CD14-positive monocyte (primary cell): Measurements from ENCODE around the gene SOX15. TPM values are rescaled to one million over a fixed set of nuclear protein-coding genes. Genes with fewer than 3 reads are reported as not detected.

Experiments
- DNase-seq, 3 donors: peaks; one replicate each; pipeline ENCODE4 v3.0.0-alpha.2; 2011 to 2022
- H2AFZ ChIP-seq: 2 replicates; pipeline ENCODE4 v1.6.0; 2012; ENCODE audit warnings: mild to moderate bottlenecking, low read depth, low read length, inconsistent platforms; ENCODE audit not compliant: insufficient read depth, poor library complexity, severe bottlenecking
- H3K27ac ChIP-seq, 2 donors: 1 replicate in 1 of 2; 2 replicates in 1 of 2; pipeline ENCODE4 v1.5.1; 2012 to 2013; ENCODE audit warnings: low read length in 2 of 2, control low read depth in 1 of 2, inconsistent platforms in 1 of 2, low read depth in 1 of 2, mild to moderate bottlenecking in 1 of 2
- H3K27me3 ChIP-seq, 2 donors: one replicate each; pipeline versions ENCODE4 v1.6.0 to v1.6.1; 2011 to 2013; ENCODE audit warnings: low read length in 2 of 2; ENCODE audit not compliant: control insufficient read depth in 2 of 2, insufficient read depth in 2 of 2
- H3K36me3 ChIP-seq, 2 donors: replicated peaks in 1 of 2; 1 replicate in 1 of 2; 2 replicates in 1 of 2; pipeline versions ENCODE4 v1.5.1 to v1.6.1; 2012 to 2013; ENCODE audit warnings: low read length in 2 of 2, control low read depth in 1 of 2, inconsistent platforms in 1 of 2, mild to moderate bottlenecking in 1 of 2; ENCODE audit not compliant: insufficient read depth in 2 of 2, control insufficient read depth in 1 of 2
- H3K4me1 ChIP-seq, 2 donors: 1 replicate in 1 of 2; 2 replicates in 1 of 2; pipeline versions ENCODE4 v1.5.1 to v1.6.1; 2012 to 2013; ENCODE audit warnings: low read length in 2 of 2, control low read depth in 1 of 2, inconsistent platforms in 1 of 2, mild to moderate bottlenecking in 1 of 2, moderate library complexity in 1 of 2; ENCODE audit not compliant: insufficient read depth in 2 of 2, control insufficient read depth in 1 of 2
- H3K4me2 ChIP-seq: replicated peaks from 2 replicates; pipeline ENCODE3; 2012; ENCODE audit warnings: low read length, moderate library complexity, mild to moderate bottlenecking; ENCODE audit not compliant: poor library complexity, severe bottlenecking; ENCODE audit errors: extremely low read depth
- H3K4me3 ChIP-seq, 3 experiments: fragments of 200-600 bp in 1 of 3; sonication (generic) in 1 of 3; replicated peaks in 1 of 3; 1 replicate in 2 of 3; 2 replicates in 1 of 3; pipeline ENCODE4 v1.5.1; 2011 to 2013; ENCODE audit warnings: low read length in 3 of 3, mild to moderate bottlenecking in 3 of 3, control low read depth in 2 of 3, low read depth in 2 of 3, inconsistent platforms in 1 of 3, moderate library complexity in 1 of 3
- H3K79me2 ChIP-seq: 2 replicates; pipeline ENCODE4 v1.6.0; 2012; ENCODE audit warnings: mild to moderate bottlenecking, control low read depth, inconsistent platforms, low read length, moderate library complexity; ENCODE audit not compliant: insufficient read depth
- H3K9ac ChIP-seq: 2 replicates; pipeline ENCODE4 v1.6.0; 2017; ENCODE audit warnings: low read length, mild to moderate bottlenecking; ENCODE audit not compliant: insufficient read depth, poor library complexity, severe bottlenecking
- H3K9me3 ChIP-seq, 2 donors: replicated peaks in 1 of 2; 1 replicate in 1 of 2; 2 replicates in 1 of 2; pipeline versions ENCODE4 v1.5.1 to v1.6.1; 2012 to 2013; ENCODE audit warnings: low read length in 2 of 2, control low read depth in 1 of 2; ENCODE audit not compliant: control insufficient read depth in 1 of 2, insufficient read depth in 1 of 2
- H4K20me1 ChIP-seq: 2 replicates; pipeline ENCODE4 v1.6.0; 2012; ENCODE audit warnings: mild to moderate bottlenecking, low read length, control low read depth, moderate library complexity; ENCODE audit not compliant: insufficient read depth
- H3K27ac Mint-ChIP-seq, 7 donors: one replicate each; pipeline ENCODE4 v1.8.0; 2020; ENCODE audit warnings: mild to moderate bottlenecking in 7 of 7, mixed read lengths in 7 of 7, moderate library complexity in 6 of 7, inconsistent platforms in 2 of 7
- H3K27me3 Mint-ChIP-seq, 3 donors: one replicate each; pipeline ENCODE4 v1.8.0; 2021 to 2022; ENCODE audit warnings: low read depth in 3 of 3, mild to moderate bottlenecking in 3 of 3, mixed read lengths in 3 of 3, moderate library complexity in 3 of 3, inconsistent platforms in 1 of 3
- H3K36me3 Mint-ChIP-seq, 2 donors: one replicate each; pipeline ENCODE4 v1.8.0; 2020; ENCODE audit warnings: mixed read lengths in 2 of 2, inconsistent platforms in 1 of 2, mild to moderate bottlenecking in 1 of 2
- H3K4me1 Mint-ChIP-seq: one replicate; pipeline ENCODE4 v1.8.0; 2020; ENCODE audit warnings: mild to moderate bottlenecking, mixed read lengths
- H3K4me3 Mint-ChIP-seq, 2 donors: one replicate each; pipeline ENCODE4 v1.8.0; 2020; ENCODE audit warnings: mild to moderate bottlenecking in 2 of 2, mixed read lengths in 2 of 2, moderate library complexity in 1 of 2
- H3K9me3 Mint-ChIP-seq, 7 donors: one replicate each; pipeline ENCODE4 v1.8.0; 2020 to 2022; ENCODE audit warnings: mixed read lengths in 7 of 7, mild to moderate bottlenecking in 6 of 7, moderate library complexity in 6 of 7, inconsistent platforms in 2 of 7
- WGBS: methylation state at CpG from one replicate; pipeline ENCODE4 v1.1.5; 2013; ENCODE audit warnings: missing lambda C conversion rate; ENCODE audit not compliant: insufficient coverage; 5-methylcytosine and 5-hydroxymethylcytosine counted together
- intact Hi-C, 2 donors: fragments of 100-400 bp; cut with micrococcal nuclease; formaldehyde crosslinking; loops; one replicate each; pipeline versions ENCODE4 v1.15.0 to v1.15.1; 2023
- polyA plus RNA-seq, 3 donors: library from polyadenylated mRNA; depleted of rRNA in 1 of 3; unstranded in 2 of 3; stranded (reverse) in 1 of 3; fragments of 300-500 nt in 2 of 3; fragments of >200 nt in 1 of 3; fragmentation: Illumina TruSeq in 2 of 3; gene quantifications; 1 replicate in 2 of 3; 2 replicates in 1 of 3; pipeline ENCODE4 v1.2.3, GENCODE V29; 2012 to 2021
- TF ChIP-seq, protein P1 (sequence below): fragments of 200-600 bp; IDR thresholded peaks from one replicate; pipeline ENCODE4 v1.8.0; 2022; ENCODE audit warnings: antibody characterized with exemption, mild to moderate bottlenecking

Gene SOX15
- polyA plus RNA-seq, 3 donors: 0.86 to 1.2 (median 1.1) TPM

DNA sequence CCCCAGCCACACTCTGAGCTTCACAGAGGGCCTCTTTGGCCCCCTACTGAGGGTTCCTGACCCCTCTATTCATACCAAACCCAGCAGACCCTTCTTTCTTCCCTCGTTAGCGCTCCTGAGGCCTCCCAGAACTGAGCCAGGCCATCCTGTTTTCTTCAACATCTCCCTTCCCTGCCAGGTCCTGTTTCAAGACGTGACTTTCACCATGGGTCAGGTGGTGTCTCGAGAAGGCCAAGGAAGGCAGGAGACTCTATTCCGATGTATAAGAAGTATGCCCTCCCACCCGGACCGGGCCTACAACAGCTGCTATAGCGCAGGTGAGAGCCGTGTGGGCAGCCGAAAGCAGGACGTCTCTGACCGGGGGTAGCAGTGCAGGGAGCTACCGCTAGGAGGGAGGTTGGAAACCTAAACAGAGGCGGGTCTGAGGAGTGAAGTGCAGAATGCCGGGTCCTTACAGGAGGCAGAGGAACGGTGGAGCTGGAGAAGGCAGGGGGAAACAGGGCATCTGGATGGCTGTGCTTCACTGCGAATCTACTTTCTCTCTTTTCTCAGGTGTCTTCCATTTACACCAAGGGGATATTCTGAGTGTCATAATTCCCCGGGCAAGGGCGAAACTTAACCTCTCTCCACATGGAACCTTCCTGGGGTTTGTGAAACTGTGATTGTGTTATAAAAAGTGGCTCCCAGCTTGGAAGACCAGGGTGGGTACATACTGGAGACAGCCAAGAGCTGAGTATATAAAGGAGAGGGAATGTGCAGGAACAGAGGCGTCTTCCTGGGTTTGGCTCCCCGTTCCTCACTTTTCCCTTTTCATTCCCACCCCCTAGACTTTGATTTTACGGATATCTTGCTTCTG lies 29.5 kb downstream of the SOX15 start:
- peaks cover 58% of the 10 kb centered on the region for H3K4me1 Mint-ChIP-seq
- Histone ChIP-seq H2AFZ (peak overlapping the region; percentile 27), H4K20me1 (peaks cover 33% of the 10 kb centered on the region), H3K27ac (peak overlapping the region; percentile 90 to 92), H3K36me3 (peaks cover 29 to 35% of the 10 kb centered on the region in 2 donors), H3K4me1 (peaks cover 60 to 70% of the 10 kb centered on the region in 2 donors), H3K9me3 (no peaks in the 10 kb centered on the region), H3K79me2 (peaks cover 78% of the 10 kb centered on the region), H3K27me3 (no peaks in the 10 kb centered on the region), H3K4me2 (peak overlapping the region; percentile 90), H3K4me3 (peak overlapping the region; percentile 69 to 100 (median 91)), H3K9ac (peak overlapping the region; percentile 72)
- H3K27me3 Mint-ChIP-seq: peaks cover 0 to 7% (median 6%) of the 10 kb centered on the region in 3 donors
- WGBS: 15% methylated on average over 11 of the region's 22 CpGs
- peaks cover 0 to 3% (median 0%) of the 10 kb centered on the region in 7 donors for H3K9me3 Mint-ChIP-seq
- intact Hi-C loops: loop anchor here (1.0 to 10.0 kb wide), 8 partner anchors 38 to 306 kb away; partner anchors contain the start of genes FGF11 (in 2 of the 2), TMEM102 (in 2 of the 2), CTDNEP1 (in 1 of the 2) and ELP5 (in 1 of the 2)
- DNase-seq: peak; percentile 56 to 65 (median 59)
- peak overlapping the region; percentile 93 to 98 (median 96) for H3K27ac Mint-ChIP-seq
- peaks cover 36 to 59% of the 10 kb centered on the region in 2 donors for H3K36me3 Mint-ChIP-seq
- peak overlapping the region; percentile 97 to 98 for H3K4me3 Mint-ChIP-seq
- TF ChIP-seq, protein P1, sequence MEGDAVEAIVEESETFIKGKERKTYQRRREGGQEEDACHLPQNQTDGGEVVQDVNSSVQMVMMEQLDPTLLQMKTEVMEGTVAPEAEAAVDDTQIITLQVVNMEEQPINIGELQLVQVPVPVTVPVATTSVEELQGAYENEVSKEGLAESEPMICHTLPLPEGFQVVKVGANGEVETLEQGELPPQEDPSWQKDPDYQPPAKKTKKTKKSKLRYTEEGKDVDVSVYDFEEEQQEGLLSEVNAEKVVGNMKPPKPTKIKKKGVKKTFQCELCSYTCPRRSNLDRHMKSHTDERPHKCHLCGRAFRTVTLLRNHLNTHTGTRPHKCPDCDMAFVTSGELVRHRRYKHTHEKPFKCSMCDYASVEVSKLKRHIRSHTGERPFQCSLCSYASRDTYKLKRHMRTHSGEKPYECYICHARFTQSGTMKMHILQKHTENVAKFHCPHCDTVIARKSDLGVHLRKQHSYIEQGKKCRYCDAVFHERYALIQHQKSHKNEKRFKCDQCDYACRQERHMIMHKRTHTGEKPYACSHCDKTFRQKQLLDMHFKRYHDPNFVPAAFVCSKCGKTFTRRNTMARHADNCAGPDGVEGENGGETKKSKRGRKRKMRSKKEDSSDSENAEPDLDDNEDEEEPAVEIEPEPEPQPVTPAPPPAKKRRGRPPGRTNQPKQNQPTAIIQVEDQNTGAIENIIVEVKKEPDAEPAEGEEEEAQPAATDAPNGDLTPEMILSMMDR: no peak

DNA sequence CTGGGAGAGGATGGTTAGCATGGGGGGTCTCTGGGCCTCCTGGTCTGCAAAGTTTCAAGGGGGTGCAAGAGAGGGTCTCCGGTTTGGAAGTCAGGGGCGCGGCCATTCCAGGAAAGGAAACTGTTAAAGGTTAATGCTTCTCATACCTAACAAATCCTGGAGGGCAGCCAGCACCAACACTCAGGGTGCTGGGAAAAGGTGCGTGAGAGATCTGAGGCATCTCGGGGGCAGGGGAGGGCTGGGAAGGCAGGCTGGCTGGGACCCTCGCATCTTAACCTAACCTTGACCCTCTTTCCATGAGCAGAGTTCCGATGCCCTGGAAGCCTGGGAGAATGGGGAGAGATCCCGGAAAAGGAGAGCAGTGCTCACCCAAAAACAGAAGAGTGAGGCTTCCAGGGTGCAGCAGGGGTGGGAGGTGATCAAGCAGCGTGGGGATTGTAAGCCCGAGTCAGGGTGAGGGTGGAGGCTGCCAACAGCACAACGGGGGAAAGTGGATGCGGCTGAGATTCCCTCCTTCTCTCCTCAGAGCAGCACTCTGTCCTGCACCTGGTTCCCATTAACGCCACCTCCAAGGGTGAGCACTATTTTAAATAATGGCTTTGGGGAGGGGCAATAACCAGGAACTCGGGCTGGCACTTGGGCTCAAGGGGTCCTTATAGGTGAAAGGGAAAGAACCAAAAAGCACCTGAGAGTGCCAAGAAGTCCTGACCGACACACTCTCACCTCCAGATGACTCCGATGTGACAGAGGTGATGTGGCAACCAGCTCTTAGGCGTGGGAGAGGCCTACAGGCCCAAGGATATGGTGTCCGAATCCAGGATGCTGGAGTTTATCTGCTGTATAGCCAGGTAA lies 30.3 kb downstream of the SOX15 start:
- H3K4me3 ChIP-seq: peak overlapping the region; percentile 69 to 100 (median 91)
- H3K27ac Mint-ChIP-seq: peak overlapping the region; percentile 93 to 98 (median 97)
- peak overlapping the region; percentile 97 to 98 for H3K4me3 Mint-ChIP-seq
- intact Hi-C loops: loop anchor here (2.0 to 10.0 kb wide), 7 partner anchors 37 to 305 kb away; partner anchors contain the start of genes FGF11 (in 2 of the 2), TMEM102 (in 2 of the 2), CTDNEP1 (in 1 of the 2) and ELP5 (in 1 of the 2)
- peaks cover 21 to 26% of the 10 kb centered on the region in 2 donors for H3K36me3 ChIP-seq
- peaks cover 0 to 3% (median 0%) of the 10 kb centered on the region in 7 donors for H3K9me3 Mint-ChIP-seq
- H3K27me3 ChIP-seq: no peaks in the 10 kb centered on the region
- no peaks in the 10 kb centered on the region for H3K9me3 ChIP-seq
- H3K36me3 Mint-ChIP-seq: peaks cover 33 to 56% of the 10 kb centered on the region in 2 donors
- H3K4me1 Mint-ChIP-seq: peaks cover 64% of the 10 kb centered on the region
- DNase-seq: no peak
- peak overlapping the region; percentile 70 for H2AFZ ChIP-seq
- peaks cover 0 to 8% (median 7%) of the 10 kb centered on the region in 3 donors for H3K27me3 Mint-ChIP-seq
- TF ChIP-seq, protein P1: no peak
- peak overlapping the region; percentile 90 to 92 for H3K27ac ChIP-seq
- peaks cover 31% of the 10 kb centered on the region for H4K20me1 ChIP-seq
- peaks cover 67 to 76% of the 10 kb centered on the region in 2 donors for H3K4me1 ChIP-seq
- H3K9ac ChIP-seq: peak overlapping the region; percentile 72
- peak overlapping the region; percentile 90 for H3K4me2 ChIP-seq
- WGBS: 32% methylated on average over 3 of the region's 18 CpGs
- H3K79me2 ChIP-seq: peaks cover 70% of the 10 kb centered on the region
